GM19468 (cell line): Measurements from ENCODE around the gene CLEC18B.
"Not testable (repeated sequence)": the region's sequence is repeated elsewhere in the genome, so short reads cannot be mapped to it uniquely, and the experiment has no call there.

Source experiments
- ATAC-seq: cut with Tn5 transposase; IDR thresholded peaks from one replicate; pipeline ENCODE4 v1.9.1; 2021; ENCODE audit warnings: mild to moderate bottlenecking, moderate library complexity, moderate number of reproducible peaks; ENCODE audit not compliant: unreplicated experiment; ENCODE audit errors: extremely low read depth

Gene CLEC18B

DNA sequence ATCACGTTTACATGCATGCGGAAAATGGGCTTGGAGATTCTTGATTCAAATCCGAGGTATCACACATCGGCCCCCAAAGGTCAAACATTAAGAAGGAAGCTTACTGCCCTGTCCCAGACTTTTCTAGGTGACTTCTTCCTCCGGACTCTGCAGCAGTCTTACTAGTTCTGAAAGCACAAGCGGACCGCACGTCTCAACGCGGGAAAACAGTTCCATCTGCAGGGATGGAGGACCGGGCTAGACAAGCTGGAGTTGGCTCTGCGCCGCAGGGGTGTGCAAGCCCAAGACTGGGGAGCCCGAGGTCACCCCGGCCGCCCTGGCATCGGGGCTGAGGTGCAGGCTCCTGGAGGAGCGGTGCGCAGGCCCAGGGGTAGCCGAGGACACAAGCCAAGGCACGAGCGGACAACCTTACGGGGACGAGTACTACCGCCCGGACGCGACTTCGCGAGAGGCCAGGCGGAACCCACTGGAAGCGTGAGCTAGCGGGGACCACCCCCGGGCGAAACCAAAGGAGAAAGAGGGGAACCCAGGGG lies 53.7 kb downstream of the CLEC18B start:
- peak; percentile 10 for ATAC-seq

- not testable (repeated sequence) for ATAC-seq
Measured at GRCh38 chr16:74361646-74362610, 59.4 kb downstream of the CLEC18B start.
